ENCODE data around the gene SMIM21.

The SMIM21 gene

GRCh38 chr18:75377258-75377657 is 50.2 kb downstream of the SMIM21 start:
- no peak for DNase-seq (ENCODE audit: low read depth)

- DNase-seq (ENCODE audit: low read depth) = peak; percentile 1
These were observed 51.5 kb downstream of the SMIM21 start for GRCh38 chr18:75376004-75376403.

GRCh38 chr18:75375341-75375740 is 52.2 kb downstream of the SMIM21 start:
- DNase-seq (ENCODE audit: low read depth) = no peak

- DNase-seq (ENCODE audit: low read depth) = no peak
These were observed 53.0 kb downstream of the SMIM21 start for GRCh38 chr18:75374466-75374865.

GRCh38 chr18:75369026-75369721 is 58.3 kb downstream of the SMIM21 start:
- no peak for DNase-seq (ENCODE audit: low read depth)

GRCh38 chr18:75365837-75366236 is 61.7 kb downstream of the SMIM21 start:
- no peak for DNase-seq (ENCODE audit: low read depth)

GRCh38 chr18:75365254-75365629 is 62.3 kb downstream of the SMIM21 start:
- DNase-seq (ENCODE audit: low read depth) = no peak

GRCh38 chr18:75364512-75365253 is 62.8 kb downstream of the SMIM21 start:
- no peak for DNase-seq (ENCODE audit: low read depth)

- DNase-seq (ENCODE audit: low read depth) = no peak
These were observed 63.9 kb downstream of the SMIM21 start for GRCh38 chr18:75363446-75364225.

GRCh38 chr18:75362435-75362834 is 65.1 kb downstream of the SMIM21 start:
- DNase-seq (ENCODE audit: low read depth) = no peak

- DNase-seq (ENCODE audit: low read depth) = no peak
These were observed 66.6 kb downstream of the SMIM21 start for GRCh38 chr18:75360941-75361340.

- no peak for DNase-seq (ENCODE audit: low read depth)
These were observed 67.3 kb downstream of the SMIM21 start for GRCh38 chr18:75360215-75360614.

Data from ELR (cell line).